Activated naive CD4-positive, alpha-beta T cell treated with anti-CD3 and anti-CD28 coated beads, Interleukin-2, amount 10 ng/mL, durations not matched to agents 7 days and 5 days (primary cell): Measurements from ENCODE around the gene TLDC2.
A peak's percentile ranks its signal among the peaks of the same experiment; 100 is the strongest.
"Not testable (repeated sequence)": the region's sequence is repeated elsewhere in the genome, so short reads cannot be mapped to it uniquely, and the experiment has no call there.

ENCODE experiments used
- CTCF ChIA-PET: fragments of 350-600 bp; sonication (Branson Sonifier 250); formaldehyde crosslinking; loops from one replicate; lab custom pipeline; 2021; ENCODE audit warnings: antibody characterized with exemption; lab: Charles Lee
- DNase-seq: peaks from one replicate; pipeline ENCODE4 v3.0.0-alpha.2; 2020
- H3K27ac Mint-ChIP-seq: one replicate; pipeline ENCODE4 v1.8.0; 2021; ENCODE audit warnings: mild to moderate bottlenecking, moderate library complexity, mixed read lengths
- H3K27me3 Mint-ChIP-seq: one replicate; pipeline ENCODE4 v1.8.0; 2021; ENCODE audit warnings: mild to moderate bottlenecking, mixed read lengths
- H3K36me3 Mint-ChIP-seq: one replicate; pipeline ENCODE4 v1.8.0; 2021; ENCODE audit warnings: mixed read lengths
- H3K4me1 Mint-ChIP-seq: one replicate; pipeline ENCODE4 v1.8.0; 2021; ENCODE audit warnings: mixed read lengths
- H3K4me3 Mint-ChIP-seq: one replicate; pipeline ENCODE4 v1.8.0; 2021; ENCODE audit warnings: mild to moderate bottlenecking, moderate library complexity, mixed read lengths
- H3K9me3 Mint-ChIP-seq: one replicate; pipeline ENCODE4 v1.8.0; 2021; ENCODE audit warnings: mixed read lengths

TLDC2 gene

GRCh38 chr20:36866681-36867495 is 9.1 kb upstream of the TLDC2 start:
- peaks cover 68% of the 10 kb centered on the region for H3K27me3 Mint-ChIP-seq
- CTCF ChIA-PET: interaction anchor here (1.3 to 1.4 kb wide), 3 partner anchors 31 to 93 kb away, joined by 3 to 7 read pairs (median 5); partner anchors contain the start of gene DSN1
- H3K9me3 Mint-ChIP-seq: no peaks in the 10 kb centered on the region
- no peak overlapping the region for H3K4me3 Mint-ChIP-seq
- no peaks in the 10 kb centered on the region for H3K36me3 Mint-ChIP-seq
- no peak for DNase-seq
- peaks cover 14% of the 10 kb centered on the region for H3K4me1 Mint-ChIP-seq
- H3K27ac Mint-ChIP-seq: no peak overlapping the region

GRCh38 chr20:36871640-36872570 is 4.0 kb upstream of the TLDC2 start:
- CTCF ChIA-PET: interaction anchor here (1.8 to 1.9 kb wide), 2 partner anchors 8 to 63 kb away, joined by 5 to 8 read pairs; a partner anchor contains a TSS
- no peak for DNase-seq
- H3K27ac Mint-ChIP-seq: no peak overlapping the region
- no peaks in the 10 kb centered on the region for H3K4me1 Mint-ChIP-seq
- H3K4me3 Mint-ChIP-seq: no peak overlapping the region
- H3K9me3 Mint-ChIP-seq: no peaks in the 10 kb centered on the region
- H3K36me3 Mint-ChIP-seq: no peaks in the 10 kb centered on the region
- H3K27me3 Mint-ChIP-seq: peaks cover 39% of the 10 kb centered on the region

GRCh38 chr20:36872852-36873251 is 3.1 kb upstream of the TLDC2 start:
- no peaks in the 10 kb centered on the region for H3K9me3 Mint-ChIP-seq
- DNase-seq: no peak
- H3K4me3 Mint-ChIP-seq: no peak overlapping the region
- peaks cover 34% of the 10 kb centered on the region for H3K27me3 Mint-ChIP-seq
- H3K27ac Mint-ChIP-seq: no peak overlapping the region
- no peaks in the 10 kb centered on the region for H3K36me3 Mint-ChIP-seq
- CTCF ChIA-PET: interaction anchor here (0.5 to 1.8 kb wide), 4 partner anchors 9 to 314 kb away, joined by 3 to 8 read pairs (median 4); partner anchors contain the start of gene RAB5IF
- H3K4me1 Mint-ChIP-seq: no peaks in the 10 kb centered on the region

- no peaks in the 10 kb centered on the region for H3K36me3 Mint-ChIP-seq
- DNase-seq: no peak
- H3K9me3 Mint-ChIP-seq: no peaks in the 10 kb centered on the region
- no peak overlapping the region for H3K27ac Mint-ChIP-seq
- H3K4me3 Mint-ChIP-seq: no peak overlapping the region
- no peaks in the 10 kb centered on the region for H3K4me1 Mint-ChIP-seq
- H3K27me3 Mint-ChIP-seq: peaks cover 27% of the 10 kb centered on the region
- CTCF ChIA-PET: interaction anchor here (0.5 to 1.8 kb wide), 3 partner anchors 10 to 315 kb away, joined by 3 to 8 read pairs (median 4); partner anchors contain the start of gene RAB5IF
Observed at GRCh38 chr20:36873498-36874189, 2.3 kb upstream of the TLDC2 start.

GRCh38 chr20:36875093-36875492 is 845 bp upstream of the TLDC2 start:
- DNase-seq, H3K36me3 Mint-ChIP-seq, H3K9me3 Mint-ChIP-seq, H3K4me1 Mint-ChIP-seq, H3K27ac Mint-ChIP-seq, CTCF ChIA-PET, H3K4me3 Mint-ChIP-seq: not testable (repeated sequence)
- H3K27me3 Mint-ChIP-seq: peaks cover 22% of the 10 kb centered on the region

GRCh38 chr20:36876473-36876833 is 515 bp downstream of the TLDC2 start:
- CTCF ChIA-PET: no interaction called here
- no peak overlapping the region for H3K4me3 Mint-ChIP-seq
- H3K36me3 Mint-ChIP-seq: no peaks in the 10 kb centered on the region

GRCh38 chr20:36878941-36879340 is 3.0 kb downstream of the TLDC2 start:
- CTCF ChIA-PET: no interaction called here
- Mint-ChIP-seq H3K4me1 (no peaks in the 10 kb centered on the region), H3K36me3 (peaks cover 2% of the 10 kb centered on the region), H3K27ac (no peak overlapping the region), H3K27me3 (no peaks in the 10 kb centered on the region), H3K9me3 (no peaks in the 10 kb centered on the region), H3K4me3 (no peak overlapping the region)
- DNase-seq: no peak

More at GRCh38 chr20:36876473-36876833, 515 bp downstream of the TLDC2 start:
- peaks cover 17% of the 10 kb centered on the region for H3K27me3 Mint-ChIP-seq
- no peak for DNase-seq
- no peak overlapping the region for H3K27ac Mint-ChIP-seq
- H3K9me3 Mint-ChIP-seq: no peaks in the 10 kb centered on the region
- H3K4me1 Mint-ChIP-seq: no peaks in the 10 kb centered on the region

- Mint-ChIP-seq H3K4me1 (no peaks in the 10 kb centered on the region), H3K36me3 (peaks cover 5% of the 10 kb centered on the region), H3K9me3 (no peaks in the 10 kb centered on the region), H3K27ac (no peak overlapping the region), H3K4me3 (no peak overlapping the region), H3K27me3 (no peaks in the 10 kb centered on the region)
- CTCF ChIA-PET: no interaction called here
- DNase-seq: no peak
Observed at GRCh38 chr20:36880741-36881250, 4.9 kb downstream of the TLDC2 start.

- Mint-ChIP-seq H3K4me3 (no peak overlapping the region), H3K36me3 (peaks cover 5% of the 10 kb centered on the region), H3K4me1 (no peaks in the 10 kb centered on the region), H3K27me3 (no peaks in the 10 kb centered on the region), H3K9me3 (no peaks in the 10 kb centered on the region), H3K27ac (no peak overlapping the region)
- CTCF ChIA-PET: interaction anchor here (1.4 kb wide), 1 partner anchor 73 kb away, joined by 4 read pairs; no protein-coding TSS in a partner anchor
- no peak for DNase-seq
Observed at GRCh38 chr20:36881331-36881730, 5.4 kb downstream of the TLDC2 start.

- H3K27me3 Mint-ChIP-seq: no peaks in the 10 kb centered on the region
- no peak overlapping the region for H3K27ac Mint-ChIP-seq
- CTCF ChIA-PET: interaction anchor here (0.6 to 1.8 kb wide), 4 partner anchors 46 to 237 kb away, joined by 3 to 7 read pairs (median 4); no protein-coding TSS in a partner anchor
- H3K9me3 Mint-ChIP-seq: no peaks in the 10 kb centered on the region
- DNase-seq: no peak
- peaks cover 3% of the 10 kb centered on the region for H3K4me1 Mint-ChIP-seq
- H3K4me3 Mint-ChIP-seq: no peak overlapping the region
- H3K36me3 Mint-ChIP-seq: peaks cover 8% of the 10 kb centered on the region
Observed at GRCh38 chr20:36881888-36882287, 6.0 kb downstream of the TLDC2 start.

GRCh38 chr20:36883977-36884535 is 8.1 kb downstream of the TLDC2 start:
- Mint-ChIP-seq H3K36me3 (peaks cover 14% of the 10 kb centered on the region), H3K27ac (no peak overlapping the region), H3K4me3 (no peak overlapping the region), H3K9me3 (no peaks in the 10 kb centered on the region), H3K4me1 (peaks cover 6% of the 10 kb centered on the region), H3K27me3 (no peaks in the 10 kb centered on the region)
- CTCF ChIA-PET: interaction anchor here (1.1 to 1.5 kb wide), 2 partner anchors 30 to 36 kb away, joined by 3 read pairs; no protein-coding TSS in a partner anchor
- no peak for DNase-seq

- H3K27ac Mint-ChIP-seq: peak overlapping the region; percentile 24
- CTCF ChIA-PET: interaction anchor here (0.7 to 2.1 kb wide), 2 partner anchors 55 to 77 kb away, joined by 6 to 14 read pairs; no protein-coding TSS in a partner anchor
- H3K9me3 Mint-ChIP-seq: no peaks in the 10 kb centered on the region
- H3K27me3 Mint-ChIP-seq: no peaks in the 10 kb centered on the region
- no peak for DNase-seq
- peaks cover 6% of the 10 kb centered on the region for H3K4me1 Mint-ChIP-seq
- H3K4me3 Mint-ChIP-seq: no peak overlapping the region
- peaks cover 22% of the 10 kb centered on the region for H3K36me3 Mint-ChIP-seq
Observed at GRCh38 chr20:36885356-36885755, 9.4 kb downstream of the TLDC2 start.
